ENCODE results near the gene MFSD6. TPM values are rescaled to one million over a fixed set of nuclear protein-coding genes. Genes with fewer than 3 reads are reported as not detected.
A peak's percentile ranks its signal among the peaks of the same experiment; 100 is the strongest.

MFSD6 gene
- polyA plus RNA-seq, 2 of the 4 experiments (the other 2 are of a cell fraction) = 14.3 to 41.3 TPM

DNA sequence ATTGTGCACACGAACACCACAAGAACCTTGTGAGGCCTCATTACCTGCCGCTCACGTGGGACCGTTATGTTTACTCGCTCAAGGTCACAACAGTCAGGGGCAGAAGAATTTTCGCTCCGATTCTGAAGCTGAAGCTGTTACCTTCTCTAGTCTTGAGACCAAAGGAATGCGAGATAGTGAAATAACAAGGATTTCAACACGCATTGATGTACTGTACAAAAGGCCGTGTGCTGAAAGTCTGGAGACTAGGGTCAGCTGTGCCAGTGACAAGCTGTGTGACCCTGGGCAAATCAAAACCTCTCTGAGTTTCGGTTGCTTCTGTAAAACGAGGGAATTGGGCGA lies 125.8 kb downstream of the MFSD6 start:
- Histone ChIP-seq H3K4me2 (peak overlapping the region; percentile 92), H3K4me1 (peaks cover 34% of the 10 kb centered on the region), H3K9me3 (peaks cover 13% of the 10 kb centered on the region), H3K27ac (peak overlapping the region; percentile 93 to 97), H3K4me3 (peak overlapping the region; percentile 60)
- DNase-seq (ENCODE audit: low read depth in 1 of 2, low spot score in 1 of 2) (peak in 1 of 2 experiments; percentile 10), FAIRE-seq (no peak), ATAC-seq (peak; percentile 20 to 31; a peak in 4 of 6 replicates)
- TF ChIP-seq, protein P1, sequence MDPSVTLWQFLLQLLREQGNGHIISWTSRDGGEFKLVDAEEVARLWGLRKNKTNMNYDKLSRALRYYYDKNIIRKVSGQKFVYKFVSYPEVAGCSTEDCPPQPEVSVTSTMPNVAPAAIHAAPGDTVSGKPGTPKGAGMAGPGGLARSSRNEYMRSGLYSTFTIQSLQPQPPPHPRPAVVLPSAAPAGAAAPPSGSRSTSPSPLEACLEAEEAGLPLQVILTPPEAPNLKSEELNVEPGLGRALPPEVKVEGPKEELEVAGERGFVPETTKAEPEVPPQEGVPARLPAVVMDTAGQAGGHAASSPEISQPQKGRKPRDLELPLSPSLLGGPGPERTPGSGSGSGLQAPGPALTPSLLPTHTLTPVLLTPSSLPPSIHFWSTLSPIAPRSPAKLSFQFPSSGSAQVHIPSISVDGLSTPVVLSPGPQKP (IDR thresholded peaks at IDR 0.05; ENCODE audit: low read depth, low read length) = no peak
- no peak for TF ChIP-seq HDAC2 (IDR thresholded peaks at IDR 0.05)
- TF ChIP-seq, protein P2, sequence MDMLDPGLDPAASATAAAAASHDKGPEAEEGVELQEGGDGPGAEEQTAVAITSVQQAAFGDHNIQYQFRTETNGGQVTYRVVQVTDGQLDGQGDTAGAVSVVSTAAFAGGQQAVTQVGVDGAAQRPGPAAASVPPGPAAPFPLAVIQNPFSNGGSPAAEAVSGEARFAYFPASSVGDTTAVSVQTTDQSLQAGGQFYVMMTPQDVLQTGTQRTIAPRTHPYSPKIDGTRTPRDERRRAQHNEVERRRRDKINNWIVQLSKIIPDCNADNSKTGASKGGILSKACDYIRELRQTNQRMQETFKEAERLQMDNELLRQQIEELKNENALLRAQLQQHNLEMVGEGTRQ (IDR thresholded peaks at IDR 0.05) = no peak
- TF ChIP-seq, protein P3, sequence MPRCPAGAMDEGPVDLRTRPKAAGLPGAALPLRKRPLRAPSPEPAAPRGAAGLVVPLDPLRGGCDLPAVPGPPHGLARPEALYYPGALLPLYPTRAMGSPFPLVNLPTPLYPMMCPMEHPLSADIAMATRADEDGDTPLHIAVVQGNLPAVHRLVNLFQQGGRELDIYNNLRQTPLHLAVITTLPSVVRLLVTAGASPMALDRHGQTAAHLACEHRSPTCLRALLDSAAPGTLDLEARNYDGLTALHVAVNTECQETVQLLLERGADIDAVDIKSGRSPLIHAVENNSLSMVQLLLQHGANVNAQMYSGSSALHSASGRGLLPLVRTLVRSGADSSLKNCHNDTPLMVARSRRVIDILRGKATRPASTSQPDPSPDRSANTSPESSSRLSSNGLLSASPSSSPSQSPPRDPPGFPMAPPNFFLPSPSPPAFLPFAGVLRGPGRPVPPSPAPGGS (IDR thresholded peaks at IDR 0.05) = no peak
- TF ChIP-seq HOXB5 (CRISPR knock-in tag; IDR thresholded peaks at IDR 0.05) = no peak
- no peak for TF ChIP-seq RNF2 (IDR thresholded peaks at IDR 0.05; ENCODE audit: borderline replicate concordance, low read depth)
- no peak for TF ChIP-seq BHLHE40 (IDR thresholded peaks at IDR 0.05; ENCODE audit: low read depth, low read length)
- TF ChIP-seq SMC3 (IDR thresholded peaks at IDR 0.05) = no peak
- TF ChIP-seq MAFK (IDR thresholded peaks at IDR 0.05; ENCODE audit: partially characterized antibody) = no peak
- no peak for TF ChIP-seq PHF8 (IDR thresholded peaks at IDR 0.05; ENCODE audit: borderline replicate concordance, low read depth)
- peak; percentile 81 for TF ChIP-seq ZFP36 (IDR thresholded peaks at IDR 0.05; ENCODE audit: borderline replicate concordance, partially characterized antibody)
- TF ChIP-seq FOXS1 (CRISPR knock-in tag; IDR thresholded peaks at IDR 0.05) = no peak
- TF ChIP-seq RAD21 (conservative IDR thresholded peaks at IDR 0.05 in 1 of 2, IDR thresholded peaks at IDR 0.05 in 1 of 2) = no peak
- TF ChIP-seq KDM1A (IDR thresholded peaks at IDR 0.05; ENCODE audit: low read depth) = peak; percentile 67; the same call in 1 of the 2 replicates
- no peak for TF ChIP-seq GATA3 (IDR thresholded peaks at IDR 0.05; ENCODE audit: borderline replicate concordance)
- ChIA-PET POLR2A (interaction anchor here (1.1 to 1.8 kb wide), 3 partner anchors 40 to 115 kb away, joined by 3 to 6 read pairs (median 3); partner anchors contain the start of gene NAB1), CTCF (interaction anchor here (0.6 to 1.1 kb wide), 4 partner anchors 30 to 773 kb away, joined by 3 to 4 read pairs (median 3); no protein-coding TSS in a partner anchor)
- 14% methylated on average over 13 of the region's 13 CpGs for WGBS (ENCODE audit: missing lambda C conversion rate)

DNA sequence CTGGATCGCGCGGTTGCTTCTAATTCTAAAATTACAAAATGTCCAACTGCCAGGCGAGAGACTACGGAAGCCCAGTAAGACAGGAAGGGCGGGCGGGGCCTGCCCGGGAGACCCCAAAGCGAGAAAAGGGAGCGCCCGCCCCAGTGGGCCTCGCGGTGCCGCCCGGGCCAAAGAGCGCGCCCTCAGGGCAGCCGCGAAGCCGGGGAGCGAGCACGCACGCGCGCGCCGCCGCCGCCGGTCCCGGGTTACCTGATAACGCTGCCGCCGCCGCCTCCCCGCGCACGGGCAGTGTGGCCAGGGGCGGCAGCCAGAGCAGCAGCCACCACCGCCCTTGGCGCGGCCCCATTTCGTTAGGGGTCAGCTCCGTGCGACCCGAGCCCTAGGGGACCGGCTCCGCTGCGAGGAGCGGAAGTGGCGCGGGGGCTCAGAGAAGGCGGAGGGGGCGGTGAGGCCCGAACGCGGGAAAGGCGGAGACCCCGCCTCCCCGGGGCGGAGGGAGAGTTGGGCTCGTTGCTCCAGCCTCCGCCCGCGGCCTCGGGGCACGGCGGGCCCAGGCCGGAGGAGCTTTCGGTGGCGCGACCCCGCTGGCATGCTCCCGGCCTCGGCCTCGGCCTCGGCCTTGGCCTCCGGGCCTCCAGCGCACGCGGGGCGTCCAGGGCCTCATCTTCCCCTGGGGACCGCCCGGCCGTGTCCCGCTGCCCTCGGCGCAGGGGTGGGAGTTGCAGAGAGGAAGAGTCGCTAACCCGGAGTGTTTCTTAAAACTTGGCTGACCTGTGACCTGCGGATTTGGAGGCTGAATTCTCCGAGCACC lies 126.4 kb downstream of the MFSD6 start, which contains the start of gene NEMP2:
NEMP2 (minus strand) TSS at position 413 of the 811 bp plus-strand sequence; CDS start at position 346, 67 bp downstream.
- H3K27ac ChIP-seq = peak within 1 kb of the TSS; percentile 93 to 97
- CTCF ChIA-PET = interaction anchor here (1.1 kb wide), 1 partner anchor 145 kb away, joined by 4 read pairs; no protein-coding TSS in a partner anchor
- peak within 1 kb of the TSS; percentile 92 for H3K4me2 ChIP-seq
- H3K9me3 ChIP-seq = peaks cover 19% of the 10 kb centered on the region
- peak; percentile 52 to 86 for DNase-seq (ENCODE audit: low read depth in 1 of 2, low spot score in 1 of 2)
- POLR2A ChIA-PET = interaction anchor here (0.9 to 1.8 kb wide), 4 partner anchors 39 to 116 kb away, joined by 3 to 6 read pairs (median 3); partner anchors contain the start of gene NAB1
- under 1% methylated on average over 42 of the region's 92 CpGs for WGBS (ENCODE audit: missing lambda C conversion rate)
- H3K4me3 ChIP-seq = peak within 1 kb of the TSS; percentile 60
- no peak for FAIRE-seq
- peak; percentile 90 to 92 for ATAC-seq
- peaks cover 28% of the 10 kb centered on the region for H3K4me1 ChIP-seq
- no peak for TF ChIP-seq ZC3H11A (IDR thresholded peaks at IDR 0.05)
- peak; percentile 92 for TF ChIP-seq PHF8 (IDR thresholded peaks at IDR 0.05; ENCODE audit: borderline replicate concordance, low read depth)
- TF ChIP-seq HEYL (CRISPR knock-in tag; IDR thresholded peaks at IDR 0.05) = 0 out of 2 replicates have a peak, but pooled peaks have one; percentile 38
- peak; percentile 82 to 95 for TF ChIP-seq JUN (IDR thresholded peaks at IDR 0.05)
- no peak for TF ChIP-seq CHD2 (IDR thresholded peaks at IDR 0.05; ENCODE audit: low read length, partially characterized antibody)
- TF ChIP-seq, protein P4, sequence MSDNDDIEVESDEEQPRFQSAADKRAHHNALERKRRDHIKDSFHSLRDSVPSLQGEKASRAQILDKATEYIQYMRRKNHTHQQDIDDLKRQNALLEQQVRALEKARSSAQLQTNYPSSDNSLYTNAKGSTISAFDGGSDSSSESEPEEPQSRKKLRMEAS (IDR thresholded peaks at IDR 0.05) = peak; percentile 91
- peak in 1 of 2 experiments; percentile 48; a peak in 4 of 5 replicates for TF ChIP-seq RAD21 (conservative IDR thresholded peaks at IDR 0.05 in 1 of 2, IDR thresholded peaks at IDR 0.05 in 1 of 2)
- TF ChIP-seq GATA3 (IDR thresholded peaks at IDR 0.05; ENCODE audit: borderline replicate concordance) = no peak
- no peak for TF ChIP-seq NR3C1 (IDR thresholded peaks at IDR 0.05)
- TF ChIP-seq SMC3 (IDR thresholded peaks at IDR 0.05) = peak; percentile 43; the same call in 2 of the 3 replicates
- peak; percentile 72; the same call in 1 of the 2 replicates for TF ChIP-seq HOXB13 (CRISPR knock-in tag; IDR thresholded peaks at IDR 0.05; ENCODE audit: low read depth)
- TF ChIP-seq, protein P3 (IDR thresholded peaks at IDR 0.05) = 0 out of 3 replicates have a peak, but pooled peaks have one; percentile 38
- no peak for TF ChIP-seq KDM1A (IDR thresholded peaks at IDR 0.05; ENCODE audit: low read depth)
- TF ChIP-seq, protein P5, sequence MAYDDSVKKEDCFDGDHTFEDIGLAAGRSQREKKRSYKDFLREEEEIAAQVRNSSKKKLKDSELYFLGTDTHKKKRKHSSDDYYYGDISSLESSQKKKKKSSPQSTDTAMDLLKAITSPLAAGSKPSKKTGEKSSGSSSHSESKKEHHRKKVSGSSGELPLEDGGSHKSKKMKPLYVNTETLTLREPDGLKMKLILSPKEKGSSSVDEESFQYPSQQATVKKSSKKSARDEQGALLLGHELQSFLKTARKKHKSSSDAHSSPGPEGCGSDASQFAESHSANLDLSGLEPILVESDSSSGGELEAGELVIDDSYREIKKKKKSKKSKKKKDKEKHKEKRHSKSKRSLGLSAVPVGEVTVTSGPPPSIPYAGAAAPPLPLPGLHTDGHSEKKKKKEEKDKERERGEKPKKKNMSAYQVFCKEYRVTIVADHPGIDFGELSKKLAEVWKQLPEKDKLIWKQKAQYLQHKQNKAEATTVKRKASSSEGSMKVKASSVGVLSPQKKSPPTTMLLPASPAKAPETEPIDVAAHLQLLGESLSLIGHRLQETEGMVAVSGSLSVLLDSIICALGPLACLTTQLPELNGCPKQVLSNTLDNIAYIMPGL (CRISPR knock-in tag; IDR thresholded peaks at IDR 0.05; ENCODE audit: borderline replicate concordance) = 0 out of 2 replicates have a peak, but pooled peaks have one; percentile 2
- TF ChIP-seq, protein P6, sequence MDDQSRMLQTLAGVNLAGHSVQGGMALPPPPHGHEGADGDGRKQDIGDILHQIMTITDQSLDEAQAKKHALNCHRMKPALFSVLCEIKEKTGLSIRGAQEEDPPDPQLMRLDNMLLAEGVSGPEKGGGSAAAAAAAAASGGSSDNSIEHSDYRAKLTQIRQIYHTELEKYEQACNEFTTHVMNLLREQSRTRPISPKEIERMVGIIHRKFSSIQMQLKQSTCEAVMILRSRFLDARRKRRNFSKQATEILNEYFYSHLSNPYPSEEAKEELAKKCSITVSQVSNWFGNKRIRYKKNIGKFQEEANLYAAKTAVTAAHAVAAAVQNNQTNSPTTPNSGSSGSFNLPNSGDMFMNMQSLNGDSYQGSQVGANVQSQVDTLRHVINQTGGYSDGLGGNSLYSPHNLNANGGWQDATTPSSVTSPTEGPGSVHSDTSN (IDR thresholded peaks at IDR 0.05) = no peak
- TF ChIP-seq RNF2 (IDR thresholded peaks at IDR 0.05; ENCODE audit: borderline replicate concordance, low read depth) = 0 out of 2 replicates have a peak, but pooled peaks have one; percentile 33
- no peak for TF ChIP-seq BHLHE40 (IDR thresholded peaks at IDR 0.05; ENCODE audit: low read depth, low read length)
- TF ChIP-seq FOXS1 (CRISPR knock-in tag; IDR thresholded peaks at IDR 0.05) = 0 out of 2 replicates have a peak, but pooled peaks have one; percentile 51
- TF ChIP-seq POLR2A (IDR thresholded peaks at IDR 0.05; ENCODE audit: low read length) = peak; percentile 67
